ENCODE measurements around the gene SMARCC2. TPM values are rescaled to one million over a fixed set of nuclear protein-coding genes. Genes with fewer than 3 reads are reported as not detected.

SMARCC2 gene
- total RNA-seq, 3 donors from 2014 or later (not counting 1 experiment from before 2014, with no cell fraction given) = 205 to 232 (median 210) TPM

GRCh38 chr12:56164345-56164729 lies 24.9 kb downstream of the SMARCC2 start:
- TF ChIP-seq CTCF (IDR thresholded peaks at IDR 0.05) = no peak
- WGBS (ENCODE audit: insufficient coverage) = 98% methylated on average over 16 of the region's 17 CpGs
- intact Hi-C loops (cut with micrococcal nuclease) = no loop called here
- Mint-ChIP-seq H3K4me1 (peaks cover 27 to 38% of the 10 kb centered on the region in 2 donors), H3K27me3 (ENCODE audit: low read depth in 2 of 2) (no peaks in the 10 kb centered on the region), H3K9me3 (no peaks in the 10 kb centered on the region), H3K36me3 (peaks cover 9% of the 10 kb centered on the region), H3K27ac (peak overlapping the region; percentile 80 to 96), H3K4me3 (peak overlapping the region; percentile 25)
- Histone ChIP-seq H3K27me3 (ENCODE audit: control insufficient read depth, insufficient read depth, low read length) (no peaks in the 10 kb centered on the region), H3K27ac (ENCODE audit: low read length) (no peak overlapping the region), H3K9me3 (ENCODE audit: control insufficient read depth, insufficient read depth, low read length) (no peaks in the 10 kb centered on the region), H3K4me1 (ENCODE audit: control insufficient read depth, insufficient read depth, low read length) (peaks cover 23% of the 10 kb centered on the region), H3K36me3 (ENCODE audit: control insufficient read depth, insufficient read depth, low read length) (peaks cover 79% of the 10 kb centered on the region), H3K4me3 (ENCODE audit: low read length) (no peak overlapping the region)
- no peak for DNase-seq
- ATAC-seq = no peak

GRCh38 chr12:56163533-56164344 lies 25.5 kb downstream of the SMARCC2 start:
- intact Hi-C loops (cut with micrococcal nuclease) = no loop called here
- Mint-ChIP-seq H3K27me3 (ENCODE audit: low read depth in 2 of 2) (no peaks in the 10 kb centered on the region), H3K27ac (peak overlapping the region; percentile 80 to 96), H3K36me3 (peaks cover 6% of the 10 kb centered on the region), H3K9me3 (no peaks in the 10 kb centered on the region), H3K4me1 (peaks cover 33 to 44% of the 10 kb centered on the region in 2 donors), H3K4me3 (peak overlapping the region; percentile 25)
- no peak overlapping the region for H3K27ac ChIP-seq (ENCODE audit: low read length)
- no peak for TF ChIP-seq CTCF (IDR thresholded peaks at IDR 0.05)
- H3K4me1 ChIP-seq (ENCODE audit: control insufficient read depth, insufficient read depth, low read length) = peaks cover 29% of the 10 kb centered on the region
- DNase-seq = no peak
- 90% methylated on average over 8 of the region's 11 CpGs for WGBS (ENCODE audit: insufficient coverage)
- H3K9me3 ChIP-seq (ENCODE audit: control insufficient read depth, insufficient read depth, low read length) = no peaks in the 10 kb centered on the region
- H3K36me3 ChIP-seq (ENCODE audit: control insufficient read depth, insufficient read depth, low read length) = peaks cover 75% of the 10 kb centered on the region
- no peak for ATAC-seq
- H3K4me3 ChIP-seq (ENCODE audit: low read length) = no peak overlapping the region
- no peaks in the 10 kb centered on the region for H3K27me3 ChIP-seq (ENCODE audit: control insufficient read depth, insufficient read depth, low read length)

- TF ChIP-seq CTCF (IDR thresholded peaks at IDR 0.05) = no peak
- Histone ChIP-seq H3K27ac (ENCODE audit: low read length) (no peak overlapping the region), H3K9me3 (ENCODE audit: control insufficient read depth, insufficient read depth, low read length) (no peaks in the 10 kb centered on the region), H3K27me3 (ENCODE audit: control insufficient read depth, insufficient read depth, low read length) (no peaks in the 10 kb centered on the region), H3K4me3 (ENCODE audit: low read length) (no peak overlapping the region), H3K4me1 (ENCODE audit: control insufficient read depth, insufficient read depth, low read length) (peaks cover 32% of the 10 kb centered on the region), H3K36me3 (ENCODE audit: control insufficient read depth, insufficient read depth, low read length) (peaks cover 67% of the 10 kb centered on the region)
- H3K4me3 Mint-ChIP-seq = no peak overlapping the region
- H3K4me1 Mint-ChIP-seq = peaks cover 41 to 53% of the 10 kb centered on the region in 2 donors
- H3K9me3 Mint-ChIP-seq = no peaks in the 10 kb centered on the region
- DNase-seq = peak in 1 of 2 donors; percentile 18
- WGBS (ENCODE audit: insufficient coverage) = 88% methylated on average over 10 of the region's 11 CpGs
- no peak for ATAC-seq
- H3K27me3 Mint-ChIP-seq (ENCODE audit: low read depth in 2 of 2) = no peaks in the 10 kb centered on the region
- H3K27ac Mint-ChIP-seq = peak overlapping the region; percentile 96 to 98
- peaks cover under 1% of the 10 kb centered on the region for H3K36me3 Mint-ChIP-seq
- intact Hi-C loops (cut with micrococcal nuclease) = no loop called here
Measured at GRCh38 chr12:56162468-56163290, 26.6 kb downstream of the SMARCC2 start.
